ENCODE results near the gene TMEM222. TPM values are rescaled to one million over a fixed set of nuclear protein-coding genes. Genes with fewer than 3 reads are reported as not detected.

TMEM222 gene
- total and polyA plus RNA-seq, 10 of the 15 experiments (the other 5 are each of a cell fraction or from before 2014, with no cell fraction given) = 3.8 to 43.5 (median 35.4) TPM

DNA sequence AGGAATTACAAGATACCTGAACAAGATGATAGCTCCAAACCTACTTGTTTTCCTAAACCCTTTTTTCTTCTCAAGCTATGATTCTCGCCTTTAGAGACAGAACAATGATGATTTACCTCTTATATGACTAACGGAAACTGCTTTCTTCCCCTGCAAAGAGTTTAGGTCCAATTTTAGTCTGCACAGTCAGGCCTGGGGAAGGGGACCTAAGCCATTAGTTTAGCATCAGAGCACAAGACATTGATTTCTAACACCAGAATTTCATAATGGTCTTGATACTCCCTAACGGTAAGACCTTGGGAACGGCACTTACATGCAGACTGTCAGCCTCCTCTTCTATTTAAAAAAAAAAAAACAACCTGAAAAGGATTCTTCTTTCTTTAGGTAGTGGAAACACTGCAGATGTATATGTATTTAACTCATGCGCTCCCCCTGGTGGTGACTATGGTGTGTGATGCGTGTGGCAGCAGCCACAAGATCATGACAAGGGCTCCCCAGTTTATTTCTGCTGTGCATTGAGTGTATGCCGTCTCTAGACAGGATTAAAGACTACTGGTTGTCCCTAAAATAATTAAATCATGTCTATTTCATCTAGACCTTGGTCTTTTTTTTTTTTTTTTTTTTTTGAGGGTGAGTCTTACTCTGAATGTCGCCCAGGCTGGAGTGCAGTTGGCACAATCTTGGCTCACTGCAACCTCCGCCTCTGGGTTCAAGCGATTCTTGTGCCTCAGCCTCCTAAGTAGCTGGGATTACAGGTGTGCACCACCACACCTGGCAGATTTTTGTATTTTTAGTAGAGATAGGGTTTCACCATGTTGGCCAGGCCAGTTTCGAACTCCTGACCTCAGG lies 37.3 kb upstream of the TMEM222 start (continued):
- TF ChIP-seq, protein P1, sequence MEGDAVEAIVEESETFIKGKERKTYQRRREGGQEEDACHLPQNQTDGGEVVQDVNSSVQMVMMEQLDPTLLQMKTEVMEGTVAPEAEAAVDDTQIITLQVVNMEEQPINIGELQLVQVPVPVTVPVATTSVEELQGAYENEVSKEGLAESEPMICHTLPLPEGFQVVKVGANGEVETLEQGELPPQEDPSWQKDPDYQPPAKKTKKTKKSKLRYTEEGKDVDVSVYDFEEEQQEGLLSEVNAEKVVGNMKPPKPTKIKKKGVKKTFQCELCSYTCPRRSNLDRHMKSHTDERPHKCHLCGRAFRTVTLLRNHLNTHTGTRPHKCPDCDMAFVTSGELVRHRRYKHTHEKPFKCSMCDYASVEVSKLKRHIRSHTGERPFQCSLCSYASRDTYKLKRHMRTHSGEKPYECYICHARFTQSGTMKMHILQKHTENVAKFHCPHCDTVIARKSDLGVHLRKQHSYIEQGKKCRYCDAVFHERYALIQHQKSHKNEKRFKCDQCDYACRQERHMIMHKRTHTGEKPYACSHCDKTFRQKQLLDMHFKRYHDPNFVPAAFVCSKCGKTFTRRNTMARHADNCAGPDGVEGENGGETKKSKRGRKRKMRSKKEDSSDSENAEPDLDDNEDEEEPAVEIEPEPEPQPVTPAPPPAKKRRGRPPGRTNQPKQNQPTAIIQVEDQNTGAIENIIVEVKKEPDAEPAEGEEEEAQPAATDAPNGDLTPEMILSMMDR (IDR thresholded peaks at IDR 0.05 in 2 of 3, conservative IDR thresholded peaks at IDR 0.05 in 1 of 3; ENCODE audit: control insufficient read depth in 2 of 3, extremely low read depth in 1 of 3, insufficient read depth in 1 of 3, low read depth in 3 of 3, low read length in 3 of 3) = peak; percentile 79 to 84 (median 82)
- TF ChIP-seq RAD21 (IDR thresholded peaks at IDR 0.05; ENCODE audit: insufficient read depth, low read depth, low read length) (peak; percentile 84), CREB1 (IDR thresholded peaks at IDR 0.05; ENCODE audit: low read depth) (peak; percentile 27; the same call in 1 of the 2 replicates), KDM1A (IDR thresholded peaks at IDR 0.05; ENCODE audit: borderline replicate concordance) (no peak), POU2F2 (IDR thresholded peaks at IDR 0.05; ENCODE audit: borderline replicate concordance, low read depth, low read length) (peak; percentile 44; the same call in 1 of the 3 replicates), SMARCA5 (IDR thresholded peaks at IDR 0.05) (no peak), SUPT20H (IDR thresholded peaks at IDR 0.05; ENCODE audit: borderline replicate concordance, control insufficient read depth, low read depth, low read length) (no peak), RUNX3 (IDR thresholded peaks at IDR 0.05; ENCODE audit: low read length) (0 out of 2 replicates have a peak, but pooled peaks have one; percentile 39), KAT2A (conservative IDR thresholded peaks at IDR 0.05; ENCODE audit: control insufficient read depth, low read depth, low read length) (no peak), HCFC1 (IDR thresholded peaks at IDR 0.05; ENCODE audit: low read length) (no peak), CBX5 (IDR thresholded peaks at IDR 0.05; ENCODE audit: low read depth) (no peak), PAX5 (IDR thresholded peaks at IDR 0.05; ENCODE audit: borderline replicate concordance, low read depth, low read length) (no peak), PAX8 (IDR thresholded peaks at IDR 0.05) (no peak), IKZF2 (IDR thresholded peaks at IDR 0.05) (no peak)
- TF ChIP-seq, protein P2, sequence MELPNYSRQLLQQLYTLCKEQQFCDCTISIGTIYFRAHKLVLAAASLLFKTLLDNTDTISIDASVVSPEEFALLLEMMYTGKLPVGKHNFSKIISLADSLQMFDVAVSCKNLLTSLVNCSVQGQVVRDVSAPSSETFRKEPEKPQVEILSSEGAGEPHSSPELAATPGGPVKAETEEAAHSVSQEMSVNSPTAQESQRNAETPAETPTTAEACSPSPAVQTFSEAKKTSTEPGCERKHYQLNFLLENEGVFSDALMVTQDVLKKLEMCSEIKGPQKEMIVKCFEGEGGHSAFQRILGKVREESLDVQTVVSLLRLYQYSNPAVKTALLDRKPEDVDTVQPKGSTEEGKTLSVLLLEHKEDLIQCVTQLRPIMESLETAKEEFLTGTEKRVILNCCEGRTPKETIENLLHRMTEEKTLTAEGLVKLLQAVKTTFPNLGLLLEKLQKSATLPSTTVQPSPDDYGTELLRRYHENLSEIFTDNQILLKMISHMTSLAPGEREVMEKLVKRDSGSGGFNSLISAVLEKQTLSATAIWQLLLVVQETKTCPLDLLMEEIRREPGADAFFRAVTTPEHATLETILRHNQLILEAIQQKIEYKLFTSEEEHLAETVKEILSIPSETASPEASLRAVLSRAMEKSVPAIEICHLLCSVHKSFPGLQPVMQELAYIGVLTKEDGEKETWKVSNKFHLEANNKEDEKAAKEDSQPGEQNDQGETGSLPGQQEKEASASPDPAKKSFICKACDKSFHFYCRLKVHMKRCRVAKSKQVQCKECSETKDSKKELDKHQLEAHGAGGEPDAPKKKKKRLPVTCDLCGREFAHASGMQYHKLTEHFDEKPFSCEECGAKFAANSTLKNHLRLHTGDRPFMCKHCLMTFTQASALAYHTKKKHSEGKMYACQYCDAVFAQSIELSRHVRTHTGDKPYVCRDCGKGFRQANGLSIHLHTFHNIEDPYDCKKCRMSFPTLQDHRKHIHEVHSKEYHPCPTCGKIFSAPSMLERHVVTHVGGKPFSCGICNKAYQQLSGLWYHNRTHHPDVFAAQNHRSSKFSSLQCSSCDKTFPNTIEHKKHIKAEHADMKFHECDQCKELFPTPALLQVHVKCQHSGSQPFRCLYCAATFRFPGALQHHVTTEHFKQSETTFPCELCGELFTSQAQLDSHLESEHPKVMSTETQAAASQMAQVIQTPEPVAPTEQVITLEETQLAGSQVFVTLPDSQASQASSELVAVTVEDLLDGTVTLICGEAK (IDR thresholded peaks at IDR 0.05; ENCODE audit: borderline replicate concordance) = no peak
- TF ChIP-seq, protein P3, sequence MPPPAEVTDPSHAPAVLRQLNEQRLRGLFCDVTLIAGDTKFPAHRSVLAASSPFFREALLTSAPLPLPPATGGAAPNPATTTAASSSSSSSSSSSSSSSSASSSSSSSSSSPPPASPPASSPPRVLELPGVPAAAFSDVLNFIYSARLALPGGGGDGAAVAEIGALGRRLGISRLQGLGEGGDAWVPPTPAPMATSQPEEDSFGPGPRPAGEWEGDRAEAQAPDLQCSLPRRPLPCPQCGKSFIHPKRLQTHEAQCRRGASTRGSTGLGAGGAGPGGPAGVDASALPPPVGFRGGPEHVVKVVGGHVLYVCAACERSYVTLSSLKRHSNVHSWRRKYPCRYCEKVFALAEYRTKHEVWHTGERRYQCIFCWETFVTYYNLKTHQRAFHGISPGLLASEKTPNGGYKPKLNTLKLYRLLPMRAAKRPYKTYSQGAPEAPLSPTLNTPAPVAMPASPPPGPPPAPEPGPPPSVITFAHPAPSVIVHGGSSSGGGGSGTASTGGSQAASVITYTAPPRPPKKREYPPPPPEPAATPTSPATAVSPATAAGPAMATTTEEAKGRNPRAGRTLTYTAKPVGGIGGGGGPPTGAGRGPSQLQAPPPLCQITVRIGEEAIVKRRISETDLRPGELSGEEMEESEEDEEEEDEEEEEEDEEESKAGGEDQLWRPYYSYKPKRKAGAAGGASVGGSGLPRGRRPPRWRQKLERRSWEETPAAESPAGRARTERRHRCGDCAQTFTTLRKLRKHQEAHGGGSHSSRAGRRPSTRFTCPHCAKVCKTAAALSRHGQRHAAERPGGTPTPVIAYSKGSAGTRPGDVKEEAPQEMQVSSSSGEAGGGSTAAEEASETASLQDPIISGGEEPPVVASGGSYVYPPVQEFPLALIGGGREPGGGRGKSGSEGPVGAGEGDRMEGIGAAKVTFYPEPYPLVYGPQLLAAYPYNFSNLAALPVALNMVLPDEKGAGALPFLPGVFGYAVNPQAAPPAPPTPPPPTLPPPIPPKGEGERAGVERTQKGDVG (CRISPR knock-in tag; IDR thresholded peaks at IDR 0.05) = no peak
- TF ChIP-seq, protein P4, sequence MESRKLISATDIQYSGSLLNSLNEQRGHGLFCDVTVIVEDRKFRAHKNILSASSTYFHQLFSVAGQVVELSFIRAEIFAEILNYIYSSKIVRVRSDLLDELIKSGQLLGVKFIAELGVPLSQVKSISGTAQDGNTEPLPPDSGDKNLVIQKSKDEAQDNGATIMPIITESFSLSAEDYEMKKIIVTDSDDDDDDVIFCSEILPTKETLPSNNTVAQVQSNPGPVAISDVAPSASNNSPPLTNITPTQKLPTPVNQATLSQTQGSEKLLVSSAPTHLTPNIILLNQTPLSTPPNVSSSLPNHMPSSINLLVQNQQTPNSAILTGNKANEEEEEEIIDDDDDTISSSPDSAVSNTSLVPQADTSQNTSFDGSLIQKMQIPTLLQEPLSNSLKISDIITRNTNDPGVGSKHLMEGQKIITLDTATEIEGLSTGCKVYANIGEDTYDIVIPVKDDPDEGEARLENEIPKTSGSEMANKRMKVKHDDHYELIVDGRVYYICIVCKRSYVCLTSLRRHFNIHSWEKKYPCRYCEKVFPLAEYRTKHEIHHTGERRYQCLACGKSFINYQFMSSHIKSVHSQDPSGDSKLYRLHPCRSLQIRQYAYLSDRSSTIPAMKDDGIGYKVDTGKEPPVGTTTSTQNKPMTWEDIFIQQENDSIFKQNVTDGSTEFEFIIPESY (IDR thresholded peaks at IDR 0.05) = no peak

Data from GM12878 (cell line).